IPS-18c (cell line): Measurements from ENCODE around the gene MYO7B.
"Not testable (repeated sequence)": the region's sequence is repeated elsewhere in the genome, so short reads cannot be mapped to it uniquely, and the experiment has no call there.

Source experiments
- H3K4me3 ChIP-seq: 2 replicates; pipeline ENCODE4 v1.7.0; 2013; ENCODE audit warnings: low read depth, mild to moderate bottlenecking, low read length, moderate library complexity; ENCODE audit not compliant: insufficient read depth
- H3K9me3 ChIP-seq: one replicate; pipeline ENCODE4 v1.6.1; 2013; ENCODE audit warnings: mild to moderate bottlenecking, low read length, moderate library complexity; ENCODE audit not compliant: control insufficient read depth, insufficient read depth

MYO7B gene

GRCh38 chr2:127564429-127565260 is 29.2 kb downstream of the MYO7B start:
- Histone ChIP-seq H3K9me3 (no peaks in the 10 kb centered on the region), H3K4me3 (no peak overlapping the region)

- no peak overlapping the region for H3K4me3 ChIP-seq
- no peaks in the 10 kb centered on the region for H3K9me3 ChIP-seq
Observed at GRCh38 chr2:127565261-127566138, 30.0 kb downstream of the MYO7B start.

GRCh38 chr2:127566139-127566417 is 30.6 kb downstream of the MYO7B start:
- H3K9me3 ChIP-seq, result no peaks in the 10 kb centered on the region

GRCh38 chr2:127566576-127566975 is 31.1 kb downstream of the MYO7B start:
- Histone ChIP-seq H3K9me3 (no peaks in the 10 kb centered on the region), H3K4me3 (no peak overlapping the region)

More at GRCh38 chr2:127566139-127566417, 30.6 kb downstream of the MYO7B start:
- no peak overlapping the region for H3K4me3 ChIP-seq

GRCh38 chr2:127567351-127567854 is 31.9 kb downstream of the MYO7B start:
- Histone ChIP-seq H3K9me3 (no peaks in the 10 kb centered on the region), H3K4me3 (no peak overlapping the region)

GRCh38 chr2:127568128-127568527 is 32.6 kb downstream of the MYO7B start:
- Histone ChIP-seq H3K4me3 (no peak overlapping the region), H3K9me3 (no peaks in the 10 kb centered on the region)

- Histone ChIP-seq H3K4me3 (no peak overlapping the region), H3K9me3 (no peaks in the 10 kb centered on the region)
Observed at GRCh38 chr2:127569666-127570065, 34.2 kb downstream of the MYO7B start.

GRCh38 chr2:127570282-127571250 is 35.1 kb downstream of the MYO7B start:
- Histone ChIP-seq H3K4me3 (no peak overlapping the region), H3K9me3 (no peaks in the 10 kb centered on the region)

GRCh38 chr2:127572352-127572751 is 36.9 kb downstream of the MYO7B start:
- H3K9me3 ChIP-seq, H3K4me3 ChIP-seq: not testable (repeated sequence)

GRCh38 chr2:127572841-127573240 is 37.4 kb downstream of the MYO7B start:
- Histone ChIP-seq H3K9me3 (no peaks in the 10 kb centered on the region), H3K4me3 (no peak overlapping the region)

GRCh38 chr2:127573298-127573697 is 37.8 kb downstream of the MYO7B start:
- Histone ChIP-seq H3K9me3 (no peaks in the 10 kb centered on the region), H3K4me3 (no peak overlapping the region)

- H3K9me3 ChIP-seq, result no peaks in the 10 kb centered on the region
- no peak overlapping the region for H3K4me3 ChIP-seq
Observed at GRCh38 chr2:127573771-127574170, 38.3 kb downstream of the MYO7B start.

GRCh38 chr2:127574656-127575055 is 39.2 kb downstream of the MYO7B start:
- Histone ChIP-seq H3K9me3 (no peaks in the 10 kb centered on the region), H3K4me3 (no peak overlapping the region)

- Histone ChIP-seq H3K4me3 (no peak overlapping the region), H3K9me3 (no peaks in the 10 kb centered on the region)
Observed at GRCh38 chr2:127575185-127575765, 39.8 kb downstream of the MYO7B start.

GRCh38 chr2:127575941-127576432 is 40.5 kb downstream of the MYO7B start:
- H3K4me3 ChIP-seq, result no peak overlapping the region
- H3K9me3 ChIP-seq, result no peaks in the 10 kb centered on the region

GRCh38 chr2:127576433-127577207 is 41.1 kb downstream of the MYO7B start:
- Histone ChIP-seq H3K4me3 (no peak overlapping the region), H3K9me3 (no peaks in the 10 kb centered on the region)
